BE2C (cell line): ENCODE data around the gene ZNF335.
"Not testable (repeated sequence)": the region's sequence is repeated elsewhere in the genome, so short reads cannot be mapped to it uniquely, and the experiment has no call there.

Experiments
- DNase-seq: peaks from one replicate; pipeline ENCODE4 v3.0.0-alpha.2; 2020
- H3K27me3 ChIP-seq: fragments of 250-450 bp; sonication (Bioruptor Pico); 2 replicates; pipeline ENCODE4 v1.5.1; 2020; ENCODE audit warnings: mild to moderate bottlenecking
- H3K36me3 ChIP-seq: fragments of 250-450 bp; sonication (Bioruptor Pico); 2 replicates; pipeline ENCODE4 v1.5.1; 2020; ENCODE audit warnings: mild to moderate bottlenecking
- H3K4me1 ChIP-seq: fragments of 250-450 bp; sonication (Bioruptor Pico); 2 replicates; pipeline ENCODE4 v1.5.1; 2020
- H3K4me3 ChIP-seq: 2 replicates; pipeline ENCODE4 v1.5.1; 2011; ENCODE audit warnings: low read depth, low read length
- H3K9me3 ChIP-seq: fragments of 250-450 bp; sonication (Bioruptor Pico); 2 replicates; pipeline ENCODE4 v1.5.1; 2020
- TF ChIP-seq, protein P1 (sequence below): IDR thresholded peaks from 2 replicates; pipeline ENCODE4 v1.5.1; 2012; ENCODE audit warnings: mild to moderate bottlenecking, low read depth, low read length

Gene ZNF335

DNA sequence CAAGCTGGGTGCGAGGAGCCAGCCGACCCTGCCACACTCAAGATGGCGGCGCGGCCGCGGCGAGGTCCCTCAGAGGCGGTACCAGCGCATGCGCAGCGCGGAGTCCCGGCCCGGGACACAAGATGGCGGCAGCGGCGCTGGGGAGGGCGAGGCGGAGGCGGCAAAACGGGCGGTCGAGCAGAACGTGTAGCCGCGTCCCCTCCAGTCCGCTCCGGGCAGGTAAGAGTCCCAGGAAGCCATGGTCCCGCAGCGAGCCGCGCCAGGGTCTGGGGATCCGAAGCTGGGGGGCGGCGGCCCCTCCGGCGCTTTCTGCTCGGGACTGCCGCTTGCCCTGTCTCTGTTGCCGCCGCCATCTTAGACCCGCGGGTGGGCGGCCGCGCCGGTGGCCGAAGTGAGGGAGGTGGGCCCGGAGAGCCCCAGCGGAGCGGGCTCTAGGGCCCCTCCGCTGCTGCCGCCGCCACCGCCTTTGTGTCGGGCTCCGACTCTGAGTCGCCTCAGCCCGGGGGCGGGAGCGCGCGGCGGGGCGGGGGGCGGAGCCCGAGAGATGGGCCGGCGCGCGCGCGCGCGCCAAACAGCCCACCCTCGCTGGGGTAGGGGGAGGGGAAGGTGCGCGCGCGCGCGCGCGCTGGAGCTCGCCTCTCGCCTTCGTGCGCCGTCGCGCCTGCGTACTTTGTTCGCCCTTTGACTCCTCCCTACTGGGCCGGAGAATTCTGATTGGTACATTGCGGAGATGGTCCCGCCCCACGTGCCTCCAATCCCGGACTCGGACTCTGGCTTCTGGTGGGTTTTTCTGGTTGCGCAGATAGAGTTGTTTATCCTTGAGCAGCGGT is 37.2 kb downstream of the ZNF335 start, which contains the start of gene PCIF1:
TSS of gene PCIF1 (plus strand) at position 98 of the 830 bp plus-strand sequence. CDS start 4,317 bp downstream, outside the sequence.
- Histone ChIP-seq H3K4me1 (no peaks in the 10 kb centered on the region), H3K9me3 (no peaks in the 10 kb centered on the region), H3K27me3 (no peaks in the 10 kb centered on the region), H3K36me3 (peaks cover 19% of the 10 kb centered on the region), H3K4me3 (peak within 1 kb of the TSS; percentile 95)
- TF ChIP-seq, protein P1, sequence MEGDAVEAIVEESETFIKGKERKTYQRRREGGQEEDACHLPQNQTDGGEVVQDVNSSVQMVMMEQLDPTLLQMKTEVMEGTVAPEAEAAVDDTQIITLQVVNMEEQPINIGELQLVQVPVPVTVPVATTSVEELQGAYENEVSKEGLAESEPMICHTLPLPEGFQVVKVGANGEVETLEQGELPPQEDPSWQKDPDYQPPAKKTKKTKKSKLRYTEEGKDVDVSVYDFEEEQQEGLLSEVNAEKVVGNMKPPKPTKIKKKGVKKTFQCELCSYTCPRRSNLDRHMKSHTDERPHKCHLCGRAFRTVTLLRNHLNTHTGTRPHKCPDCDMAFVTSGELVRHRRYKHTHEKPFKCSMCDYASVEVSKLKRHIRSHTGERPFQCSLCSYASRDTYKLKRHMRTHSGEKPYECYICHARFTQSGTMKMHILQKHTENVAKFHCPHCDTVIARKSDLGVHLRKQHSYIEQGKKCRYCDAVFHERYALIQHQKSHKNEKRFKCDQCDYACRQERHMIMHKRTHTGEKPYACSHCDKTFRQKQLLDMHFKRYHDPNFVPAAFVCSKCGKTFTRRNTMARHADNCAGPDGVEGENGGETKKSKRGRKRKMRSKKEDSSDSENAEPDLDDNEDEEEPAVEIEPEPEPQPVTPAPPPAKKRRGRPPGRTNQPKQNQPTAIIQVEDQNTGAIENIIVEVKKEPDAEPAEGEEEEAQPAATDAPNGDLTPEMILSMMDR: no peak
- DNase-seq: peak; percentile 98

DNA sequence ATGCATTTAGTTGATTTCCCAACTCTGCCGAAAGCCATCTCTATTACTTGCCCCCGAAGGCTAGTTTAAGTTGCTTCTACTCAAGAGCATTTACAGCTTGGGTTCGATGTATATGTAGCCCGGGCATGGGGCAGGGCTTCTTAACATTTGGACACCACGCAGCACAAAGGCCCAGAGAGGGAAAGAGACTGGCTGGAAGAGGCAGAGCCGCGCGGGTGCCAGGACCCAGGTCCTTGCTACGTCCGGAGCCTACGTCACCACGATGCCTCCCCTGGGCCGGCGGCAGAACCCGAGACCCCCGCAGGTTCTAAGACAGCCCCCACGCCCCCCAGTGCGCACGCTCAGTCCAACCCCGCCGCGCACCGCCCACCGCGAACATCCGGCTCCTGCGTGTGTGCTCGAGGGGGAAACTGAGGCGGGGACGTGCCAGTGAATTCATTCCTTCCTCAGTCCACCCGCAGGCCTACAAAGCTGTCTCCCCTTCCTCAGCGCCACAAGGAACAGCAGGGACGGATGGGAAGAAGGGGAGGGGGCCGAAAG is 37.9 kb downstream of the ZNF335 start:
- peak; percentile 82 for DNase-seq
- Histone ChIP-seq H3K4me3 (peak overlapping the region; percentile 94), H3K9me3 (no peaks in the 10 kb centered on the region), H3K27me3 (no peaks in the 10 kb centered on the region), H3K4me1 (no peaks in the 10 kb centered on the region), H3K36me3 (peaks cover 14% of the 10 kb centered on the region)
- TF ChIP-seq, protein P1: no peak

DNA sequence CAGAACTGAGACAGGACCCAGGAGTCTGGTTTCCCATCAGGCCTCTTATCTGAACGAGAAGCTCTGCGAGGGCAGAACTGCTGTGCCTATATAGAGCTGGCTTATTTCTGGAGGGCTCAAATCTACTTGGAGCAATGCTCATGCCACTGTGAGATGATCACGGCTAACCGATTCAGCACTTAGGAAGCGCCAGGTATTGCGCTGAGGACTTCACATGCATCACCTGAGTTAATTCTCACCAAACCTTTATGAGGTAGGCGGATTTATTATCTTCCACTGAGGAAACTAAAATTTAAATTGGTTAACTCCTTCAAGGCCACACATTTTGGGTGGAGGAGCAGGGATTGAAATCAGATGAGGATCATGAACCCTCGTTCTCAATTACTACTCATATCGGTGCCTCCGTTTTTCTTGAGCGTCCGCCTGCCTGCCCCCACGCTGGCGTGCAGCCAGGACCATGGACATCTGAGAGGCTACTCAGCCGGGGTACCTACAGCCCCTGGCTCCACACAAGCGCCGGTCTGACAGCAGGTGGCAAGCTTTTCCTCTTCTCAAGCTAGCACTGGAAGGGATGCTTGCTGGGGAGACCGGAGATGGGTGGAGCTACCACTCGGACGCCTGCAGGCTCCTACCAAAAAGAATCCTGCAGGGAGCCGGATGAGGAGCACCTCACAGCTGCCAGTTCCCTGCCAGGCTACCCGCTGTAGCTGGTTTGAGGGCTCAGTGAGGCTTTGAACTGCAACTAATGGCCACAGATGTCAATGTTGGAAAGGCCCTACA is 38.5 kb downstream of the ZNF335 start:
- peak; percentile 86 for DNase-seq
- TF ChIP-seq, protein P1: peak; percentile 51
- Histone ChIP-seq H3K36me3 (peaks cover 11% of the 10 kb centered on the region), H3K4me3 (peak overlapping the region; percentile 94), H3K27me3 (no peaks in the 10 kb centered on the region), H3K4me1 (no peaks in the 10 kb centered on the region), H3K9me3 (no peaks in the 10 kb centered on the region)

DNA sequence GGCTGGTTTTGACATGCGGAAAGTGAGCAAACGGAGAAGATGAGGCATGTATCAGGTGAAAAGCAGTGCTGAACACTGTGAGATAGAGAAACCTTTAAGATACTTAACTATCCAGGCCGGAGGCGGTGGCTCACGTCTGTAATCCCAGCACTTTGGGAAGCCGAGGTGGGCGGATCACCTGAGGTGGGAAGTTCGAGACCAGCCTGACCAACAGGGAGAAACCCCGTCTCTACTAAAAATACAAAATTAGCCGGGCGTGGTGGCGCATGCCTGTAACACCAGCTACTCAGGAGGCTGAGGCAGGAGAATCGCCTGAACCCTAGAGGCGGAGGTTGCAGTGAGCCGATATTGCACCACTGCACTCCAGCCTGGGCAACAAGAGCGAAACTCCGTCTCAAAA is 40.3 kb downstream of the ZNF335 start:
- H3K4me3 ChIP-seq, H3K27me3 ChIP-seq, H3K9me3 ChIP-seq, DNase-seq, H3K4me1 ChIP-seq, H3K36me3 ChIP-seq: not testable (repeated sequence)

DNA sequence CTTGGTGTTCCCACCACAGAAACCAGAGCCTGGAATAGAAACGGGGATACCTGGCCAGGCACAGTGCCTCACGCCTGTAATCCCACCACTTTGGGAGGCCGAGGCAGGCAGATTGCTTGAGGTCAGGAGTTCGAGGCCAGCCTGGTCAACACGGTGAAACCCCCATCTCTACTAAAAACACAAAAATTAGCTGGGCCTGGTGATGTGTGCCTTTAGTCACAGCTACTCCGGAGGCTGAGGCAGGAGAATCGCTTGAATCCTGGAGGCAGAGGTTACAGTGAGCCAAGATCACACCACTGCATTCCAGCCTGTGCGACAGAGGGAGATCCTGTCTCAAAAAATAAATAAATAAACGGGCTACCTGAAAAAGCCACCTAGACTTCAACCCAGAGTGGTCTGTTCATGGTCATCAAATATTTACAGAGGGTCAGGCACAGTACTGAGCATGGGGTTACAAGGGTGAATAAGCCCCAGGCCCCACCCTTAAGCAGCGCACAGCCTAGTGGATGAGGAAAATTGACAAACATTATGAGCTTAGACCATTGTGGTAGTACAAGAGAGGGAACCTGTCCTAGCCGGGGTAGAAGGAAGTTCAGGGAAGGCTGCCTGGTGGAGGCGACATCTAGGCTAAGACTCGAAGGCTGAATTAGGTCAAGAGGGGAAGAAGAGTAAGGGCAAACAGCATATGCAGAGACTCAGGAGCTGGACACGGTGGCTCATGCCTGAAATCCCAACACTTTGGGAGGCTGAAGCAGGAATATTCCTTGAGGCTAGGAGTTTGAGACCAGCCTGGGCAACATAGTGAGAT is 44.7 kb downstream of the ZNF335 start:
- TF ChIP-seq, protein P1: no peak
- Histone ChIP-seq H3K27me3 (no peaks in the 10 kb centered on the region), H3K4me1 (no peaks in the 10 kb centered on the region), H3K36me3 (no peaks in the 10 kb centered on the region), H3K9me3 (no peaks in the 10 kb centered on the region), H3K4me3 (no peak overlapping the region)
- DNase-seq: no peak

DNA sequence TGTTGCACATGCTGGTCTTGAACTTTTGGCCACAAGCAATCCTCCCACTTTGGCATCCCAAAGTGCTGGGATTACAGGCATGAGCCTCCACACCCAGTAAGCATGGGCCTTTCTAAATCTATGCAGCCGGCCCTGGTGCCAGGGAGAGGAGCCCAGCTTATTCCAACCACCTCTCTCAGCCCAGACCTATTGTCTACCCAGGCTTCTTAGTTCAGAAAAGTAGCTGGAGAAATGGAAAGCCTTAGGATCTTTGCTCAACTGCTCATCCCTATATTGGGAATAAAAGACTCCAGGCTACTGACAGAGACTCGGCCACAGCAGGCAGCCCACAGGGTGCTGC is 45.3 kb downstream of the ZNF335 start:
- no peaks in the 10 kb centered on the region for H3K27me3 ChIP-seq
- DNase-seq: no peak
- TF ChIP-seq, protein P1: no peak
- H3K9me3 ChIP-seq: no peaks in the 10 kb centered on the region
- H3K36me3 ChIP-seq: no peaks in the 10 kb centered on the region
- no peaks in the 10 kb centered on the region for H3K4me1 ChIP-seq
- H3K4me3 ChIP-seq: no peak overlapping the region
